GM12878 (cell line): ENCODE data around the gene MTM1. TPM values are rescaled to one million over a fixed set of nuclear protein-coding genes. Genes with fewer than 3 reads are reported as not detected.

Experiments
- CEBPB ChIP-seq, 2 experiments: fragments of 150-350 bp in 1 of 2; IDR thresholded peaks; 2 replicates each; pipeline ENCODE4 v1.6.1; 2012 to 2014; ENCODE audit warnings: low read depth in 2 of 2, low read length in 2 of 2, borderline replicate concordance in 1 of 2, inconsistent platforms in 1 of 2
- CUX1 ChIP-seq: IDR thresholded peaks from 2 replicates; pipeline ENCODE4 v1.6.1; 2012; ENCODE audit warnings: improper control_type of control experiment, low read depth, low read length; ENCODE audit not compliant: insufficient replicate concordance
- EED ChIP-seq: sonication (generic); IDR thresholded peaks from 2 replicates; pipeline ENCODE4 v1.6.1; 2016; ENCODE audit warnings: antibody characterized with exemption, low read depth
- EZH2 ChIP-seq: IDR thresholded peaks from 2 replicates; pipeline ENCODE4 v1.6.1; 2012; ENCODE audit warnings: low read depth, mild to moderate bottlenecking, control low read depth, inconsistent platforms, low read length, borderline replicate concordance; ENCODE audit not compliant: control insufficient read depth
- HDAC6 ChIP-seq: fragments of 200-600 bp; sonication (generic); IDR thresholded peaks from one replicate; pipeline ENCODE4 v1.8.0; 2017; ENCODE audit warnings: antibody characterized with exemption; ENCODE audit not compliant: unreplicated experiment
- IRF3 ChIP-seq: fragments of 450-650 bp; IDR thresholded peaks from 2 replicates; pipeline ENCODE4 v1.6.1; 2014; ENCODE audit warnings: mild to moderate bottlenecking
- KDM1A ChIP-seq: fragments of 200-600 bp; sonication (generic); IDR thresholded peaks from 2 replicates; pipeline ENCODE4 v1.6.1; 2016; ENCODE audit warnings: borderline replicate concordance
- KLF5 ChIP-seq: fragments of 450-650 bp; IDR thresholded peaks from 2 replicates; pipeline ENCODE4 v1.6.1; 2014; ENCODE audit warnings: mild to moderate bottlenecking; ENCODE audit not compliant: partially characterized antibody
- MYB ChIP-seq: fragments of 150-350 bp; IDR thresholded peaks from 2 replicates; pipeline ENCODE4 v1.6.1; 2014; ENCODE audit warnings: mild to moderate bottlenecking, low read depth, low read length, borderline replicate concordance
- NKRF ChIP-seq: fragments of 450-650 bp; conservative IDR thresholded peaks from 2 replicates; pipeline ENCODE4 v1.6.1; 2017; ENCODE audit warnings: mild to moderate bottlenecking, moderate library complexity
- POLR2A ChIP-seq: IDR thresholded peaks from 2 replicates; pipeline ENCODE4 v1.6.1; 2011; ENCODE audit warnings: low read depth, mild to moderate bottlenecking, low read length
- POLR2AphosphoS2 ChIP-seq: IDR thresholded peaks from 2 replicates; pipeline ENCODE4 v1.6.1; 2011; ENCODE audit warnings: low read depth, mild to moderate bottlenecking, low read length, improper control_type of control experiment, moderate library complexity
- SIN3A ChIP-seq: IDR thresholded peaks from 2 replicates; pipeline ENCODE4 v1.6.1; 2012; ENCODE audit warnings: low read depth, low read length, improper control_type of control experiment
- STAT3 ChIP-seq: IDR thresholded peaks from 2 replicates; pipeline ENCODE4 v1.6.1; 2011; ENCODE audit warnings: low read depth, low read length, improper control_type of control experiment
- TCF12 ChIP-seq: IDR thresholded peaks from 2 replicates; pipeline ENCODE4 v1.6.1; 2011; ENCODE audit warnings: low read depth, mild to moderate bottlenecking, low read length
- YY1 ChIP-seq: IDR thresholded peaks from 2 replicates; pipeline ENCODE4 v1.6.1; 2011; ENCODE audit warnings: low read depth, mild to moderate bottlenecking, low read length
- polyA plus RNA-seq, 11 experiments: library from polyadenylated mRNA; depleted of rRNA in 4 of 11; unstranded in 6 of 11; stranded (reverse) in 5 of 11; fragments of >200 nt; fragmentation: Nextera tagmentation in 4 of 11; fragmentation: Illumina TruSeq in 1 of 11; extraction: Ambion mirVana in 4 of 11; extraction: Trizol in 1 of 11; gene quantifications; 1 replicate in 1 of 11; 2 replicates in 10 of 11; pipeline versions ENCODE4 v1.2.1 to v1.2.3, GENCODE V29; 2011 to 2016; ENCODE audit warnings: inconsistent platforms in 2 of 11, missing spikeins in 2 of 11, low read depth in 1 of 11
- total RNA-seq, 4 experiments: library from RNA; depleted of rRNA in 3 of 4; stranded (reverse); fragments of >200 nt in 3 of 4; fragmentation: Illumina TruSeq in 1 of 4; extraction: Trizol in 1 of 4; gene quantifications; 2 replicates each; pipeline versions ENCODE4 v1.2.1 to v1.2.3, GENCODE V29; 2013 to 2021
- TF ChIP-seq, protein P1 (sequence below): fragments of 450-650 bp; formaldehyde crosslinking; IDR thresholded peaks from 2 replicates; pipeline ENCODE4 v1.4.0; 2020; ENCODE audit warnings: mild to moderate bottlenecking, moderate library complexity

The MTM1 gene
- total and polyA plus RNA-seq, 10 of the 15 experiments (the other 5 are each of a cell fraction or from before 2014, with no cell fraction given): 3.9 to 13.3 (median 8.4) TPM

- TF ChIP-seq CUX1: no peak
- TF ChIP-seq KLF5: no peak
- no peak for TF ChIP-seq STAT3
- peak; percentile 27; the same call in 1 of the 2 replicates for TF ChIP-seq YY1
- TF ChIP-seq IRF3: no peak
- TF ChIP-seq CEBPB (IDR thresholded peaks at IDR 0.05; ENCODE audit: borderline replicate concordance in 1 of 2, low read depth in 2 of 2, low read length in 2 of 2): no peak
- no peak for TF ChIP-seq EED
- TF ChIP-seq, protein P1, sequence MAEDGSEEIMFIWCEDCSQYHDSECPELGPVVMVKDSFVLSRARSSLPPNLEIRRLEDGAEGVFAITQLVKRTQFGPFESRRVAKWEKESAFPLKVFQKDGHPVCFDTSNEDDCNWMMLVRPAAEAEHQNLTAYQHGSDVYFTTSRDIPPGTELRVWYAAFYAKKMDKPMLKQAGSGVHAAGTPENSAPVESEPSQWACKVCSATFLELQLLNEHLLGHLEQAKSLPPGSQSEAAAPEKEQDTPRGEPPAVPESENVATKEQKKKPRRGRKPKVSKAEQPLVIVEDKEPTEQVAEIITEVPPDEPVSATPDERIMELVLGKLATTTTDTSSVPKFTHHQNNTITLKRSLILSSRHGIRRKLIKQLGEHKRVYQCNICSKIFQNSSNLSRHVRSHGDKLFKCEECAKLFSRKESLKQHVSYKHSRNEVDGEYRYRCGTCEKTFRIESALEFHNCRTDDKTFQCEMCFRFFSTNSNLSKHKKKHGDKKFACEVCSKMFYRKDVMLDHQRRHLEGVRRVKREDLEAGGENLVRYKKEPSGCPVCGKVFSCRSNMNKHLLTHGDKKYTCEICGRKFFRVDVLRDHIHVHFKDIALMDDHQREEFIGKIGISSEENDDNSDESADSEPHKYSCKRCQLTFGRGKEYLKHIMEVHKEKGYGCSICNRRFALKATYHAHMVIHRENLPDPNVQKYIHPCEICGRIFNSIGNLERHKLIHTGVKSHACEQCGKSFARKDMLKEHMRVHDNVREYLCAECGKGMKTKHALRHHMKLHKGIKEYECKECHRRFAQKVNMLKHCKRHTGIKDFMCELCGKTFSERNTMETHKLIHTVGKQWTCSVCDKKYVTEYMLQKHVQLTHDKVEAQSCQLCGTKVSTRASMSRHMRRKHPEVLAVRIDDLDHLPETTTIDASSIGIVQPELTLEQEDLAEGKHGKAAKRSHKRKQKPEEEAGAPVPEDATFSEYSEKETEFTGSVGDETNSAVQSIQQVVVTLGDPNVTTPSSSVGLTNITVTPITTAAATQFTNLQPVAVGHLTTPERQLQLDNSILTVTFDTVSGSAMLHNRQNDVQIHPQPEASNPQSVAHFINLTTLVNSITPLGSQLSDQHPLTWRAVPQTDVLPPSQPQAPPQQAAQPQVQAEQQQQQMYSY (CRISPR knock-in tag): no peak
- no peak for TF ChIP-seq POLR2A
- no peak for TF ChIP-seq MYB
- TF ChIP-seq POLR2AphosphoS2: no peak
- TF ChIP-seq EZH2: no peak
- TF ChIP-seq NKRF: no peak; the same call in 1 of the 2 replicates
- TF ChIP-seq SIN3A: no peak
- TF ChIP-seq TCF12: peak; percentile 98
- no peak for TF ChIP-seq HDAC6
- no peak for TF ChIP-seq KDM1A
Observed at GRCh38 chrX:150693725-150694574, 125.5 kb downstream of the MTM1 start (continued).
